ENCODE measurements around the gene PYURF. TPM values are rescaled to one million over a fixed set of nuclear protein-coding genes. Genes with fewer than 3 reads are reported as not detected.
A peak's percentile ranks its signal among the peaks of the same experiment; 100 is the strongest.

PYURF gene
- total RNA-seq, 1 donor from 2014 or later, result 57.6 TPM

DNA sequence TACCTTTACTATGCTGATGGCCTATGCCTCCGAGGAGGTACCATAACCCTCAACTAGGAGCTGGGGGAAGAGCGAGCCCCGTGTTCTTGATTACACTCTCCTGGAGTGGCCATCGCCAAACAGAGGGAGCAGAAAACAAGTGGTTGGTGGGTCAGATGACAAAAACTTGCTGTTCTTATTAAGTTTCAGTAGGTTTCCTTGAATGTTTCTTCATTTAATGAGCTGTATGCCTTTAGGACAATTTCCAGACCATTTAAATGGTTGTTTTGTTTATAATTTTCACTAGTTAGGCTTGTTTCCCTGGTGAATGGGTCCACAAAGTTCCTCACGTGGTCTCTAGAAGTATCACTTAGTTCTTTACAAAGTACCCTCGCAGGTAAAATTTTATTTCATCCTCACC lies 4.7 kb downstream of the PYURF start:
- ATAC-seq, result no peak
- Histone ChIP-seq H3K9me3 (no peaks in the 10 kb centered on the region), H3K4me3 (no peak overlapping the region), H3K27ac (no peak overlapping the region), H3K27me3 (ENCODE audit: low read depth) (no peaks in the 10 kb centered on the region), H3K36me3 (peaks cover 24% of the 10 kb centered on the region), H3K4me1 (peaks cover 17% of the 10 kb centered on the region)
- no peak for DNase-seq
- TF ChIP-seq, protein P1, sequence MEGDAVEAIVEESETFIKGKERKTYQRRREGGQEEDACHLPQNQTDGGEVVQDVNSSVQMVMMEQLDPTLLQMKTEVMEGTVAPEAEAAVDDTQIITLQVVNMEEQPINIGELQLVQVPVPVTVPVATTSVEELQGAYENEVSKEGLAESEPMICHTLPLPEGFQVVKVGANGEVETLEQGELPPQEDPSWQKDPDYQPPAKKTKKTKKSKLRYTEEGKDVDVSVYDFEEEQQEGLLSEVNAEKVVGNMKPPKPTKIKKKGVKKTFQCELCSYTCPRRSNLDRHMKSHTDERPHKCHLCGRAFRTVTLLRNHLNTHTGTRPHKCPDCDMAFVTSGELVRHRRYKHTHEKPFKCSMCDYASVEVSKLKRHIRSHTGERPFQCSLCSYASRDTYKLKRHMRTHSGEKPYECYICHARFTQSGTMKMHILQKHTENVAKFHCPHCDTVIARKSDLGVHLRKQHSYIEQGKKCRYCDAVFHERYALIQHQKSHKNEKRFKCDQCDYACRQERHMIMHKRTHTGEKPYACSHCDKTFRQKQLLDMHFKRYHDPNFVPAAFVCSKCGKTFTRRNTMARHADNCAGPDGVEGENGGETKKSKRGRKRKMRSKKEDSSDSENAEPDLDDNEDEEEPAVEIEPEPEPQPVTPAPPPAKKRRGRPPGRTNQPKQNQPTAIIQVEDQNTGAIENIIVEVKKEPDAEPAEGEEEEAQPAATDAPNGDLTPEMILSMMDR (IDR thresholded peaks at IDR 0.05), result no peak
- intact Hi-C loops (cut with DNase I), result loop anchor here (5.0 to 10.0 kb wide), 2 partner anchors 152 to 304 kb away; no protein-coding TSS in a partner anchor

DNA sequence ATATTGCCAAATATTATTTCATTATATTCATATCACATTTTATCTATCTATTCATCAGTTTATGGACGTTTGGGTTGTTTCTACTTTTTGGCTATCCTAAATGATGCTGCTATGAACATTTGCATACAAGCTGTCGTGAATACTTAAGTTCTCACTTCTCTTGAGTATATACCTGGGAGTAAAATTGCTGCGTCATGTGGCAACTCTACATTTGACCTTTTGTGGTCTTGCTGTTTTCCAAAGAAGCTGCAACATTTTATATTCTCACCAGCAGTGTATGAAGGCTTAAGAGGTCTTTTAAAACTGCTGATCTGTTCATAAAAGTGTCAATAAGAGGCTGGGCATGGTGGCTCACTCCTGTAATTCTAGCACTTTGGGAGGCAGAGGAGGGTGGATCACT lies 5.8 kb downstream of the PYURF start:
- DNase-seq, result no peak

DNA sequence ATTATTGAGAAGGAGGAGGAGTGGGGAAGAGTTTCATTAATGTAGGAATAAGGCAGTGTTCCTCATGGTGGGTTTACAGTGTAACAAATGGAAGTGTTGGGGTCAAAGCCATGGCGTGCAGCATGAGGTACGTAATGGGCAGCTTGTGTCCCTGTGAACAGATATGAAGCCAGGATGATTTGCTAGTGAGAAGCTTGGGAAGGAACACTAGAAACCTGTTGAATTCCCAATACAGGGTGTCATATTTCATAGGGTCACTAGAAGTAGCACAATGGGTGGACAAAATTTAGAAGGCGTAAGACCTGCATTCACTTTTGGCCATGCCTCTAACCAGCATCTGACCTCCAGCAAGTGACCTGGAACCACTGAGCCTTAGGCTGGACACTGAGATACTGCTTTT lies 6.8 kb downstream of the PYURF start:
- TF ChIP-seq, protein P1 (IDR thresholded peaks at IDR 0.05), result no peak
- peaks cover 6% of the 10 kb centered on the region for H3K4me1 ChIP-seq
- no peak overlapping the region for H3K27ac ChIP-seq
- no peaks in the 10 kb centered on the region for H3K27me3 ChIP-seq (ENCODE audit: low read depth)
- ATAC-seq, result no peak
- intact Hi-C loops (cut with DNase I), result loop anchor here (5.0 to 10.0 kb wide), 2 partner anchors 149 to 302 kb away; no protein-coding TSS in a partner anchor
- peaks cover 24% of the 10 kb centered on the region for H3K36me3 ChIP-seq
- H3K4me3 ChIP-seq, result no peak overlapping the region
- H3K9me3 ChIP-seq, result no peaks in the 10 kb centered on the region
- no peak for DNase-seq

More for the DNA sequence above, 5.8 kb downstream of the PYURF start:
- Histone ChIP-seq H3K27me3 (ENCODE audit: low read depth) (no peaks in the 10 kb centered on the region), H3K27ac (no peak overlapping the region), H3K4me3 (no peak overlapping the region), H3K36me3 (peaks cover 24% of the 10 kb centered on the region), H3K4me1 (peaks cover 16% of the 10 kb centered on the region), H3K9me3 (no peaks in the 10 kb centered on the region)
- TF ChIP-seq, protein P1 (IDR thresholded peaks at IDR 0.05), result no peak
- no peak for ATAC-seq
- intact Hi-C loops (cut with DNase I), result loop anchor here (5.0 to 10.0 kb wide), 2 partner anchors 151 to 303 kb away; no protein-coding TSS in a partner anchor

DNA sequence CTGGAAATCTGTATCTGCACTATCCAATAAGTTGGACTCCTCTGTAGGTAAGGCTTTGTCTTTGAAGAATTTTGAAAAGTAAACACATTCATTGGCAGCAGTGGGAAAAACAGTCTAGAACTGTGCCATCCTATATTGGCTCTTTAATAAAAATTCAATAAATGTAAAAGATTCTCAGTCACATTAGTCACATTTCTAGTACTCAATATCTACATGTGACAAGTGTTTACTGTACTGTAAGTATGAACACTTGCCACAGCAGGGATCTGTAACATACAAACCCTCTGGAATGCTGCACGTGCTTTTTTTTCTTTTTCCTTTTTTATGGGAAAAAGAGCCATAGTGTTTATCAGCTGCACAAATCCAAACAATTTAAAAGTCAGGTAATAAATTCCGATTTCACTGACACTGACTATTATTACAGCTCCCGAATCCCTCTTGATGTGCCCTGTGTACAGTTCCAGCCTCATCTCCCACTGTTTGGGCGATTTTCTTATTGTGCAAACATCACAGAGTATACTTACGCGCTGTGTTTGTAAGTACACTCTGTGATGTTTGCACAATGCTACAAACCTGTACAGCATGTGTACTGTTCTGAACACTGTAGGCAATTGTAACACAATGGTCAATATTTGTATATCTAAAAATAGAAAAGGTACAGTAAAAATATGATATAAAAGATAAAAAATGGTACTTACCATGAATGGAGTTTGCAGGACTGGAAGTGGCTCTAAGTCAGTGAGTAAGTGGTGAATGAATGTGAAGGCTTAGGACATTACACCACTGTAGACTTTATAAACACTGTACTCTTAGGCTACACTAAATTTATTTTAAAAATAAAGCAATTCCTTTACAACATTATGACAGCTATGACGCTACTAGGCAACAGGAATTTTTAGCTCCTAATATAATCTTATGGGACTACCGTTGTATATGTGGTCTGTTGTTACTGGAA lies 8.7 kb downstream of the PYURF start:
- intact Hi-C loops (cut with DNase I), result loop anchor here (5.0 to 10.0 kb wide), 2 partner anchors 148 to 300 kb away; no protein-coding TSS in a partner anchor
- DNase-seq (no peak), ATAC-seq (peak; percentile 95)
- Histone ChIP-seq H3K27ac (no peak overlapping the region), H3K36me3 (peaks cover 6% of the 10 kb centered on the region), H3K4me3 (no peak overlapping the region), H3K4me1 (peaks cover 6% of the 10 kb centered on the region), H3K27me3 (ENCODE audit: low read depth) (no peaks in the 10 kb centered on the region), H3K9me3 (no peaks in the 10 kb centered on the region)
- TF ChIP-seq, protein P1 (IDR thresholded peaks at IDR 0.05), result no peak

DNA sequence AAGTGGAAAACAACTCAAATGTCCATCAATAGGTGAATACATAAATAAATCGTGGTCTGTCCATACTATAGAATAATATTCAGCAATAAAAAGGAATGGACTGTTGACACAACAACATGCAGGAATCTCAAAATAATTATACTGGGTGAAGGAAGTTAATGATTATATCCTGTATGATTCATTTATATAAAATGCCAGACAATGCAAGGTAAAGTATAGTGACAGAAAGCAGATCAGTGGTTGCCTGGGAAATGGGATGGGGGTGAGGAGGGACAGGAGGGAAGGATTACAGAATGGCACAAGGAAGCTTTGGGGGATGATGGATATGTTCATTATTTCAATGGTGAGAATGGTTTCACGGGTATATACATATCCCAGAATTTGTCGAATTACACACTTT lies 12.3 kb downstream of the PYURF start:
- Histone ChIP-seq H3K4me1 (peaks cover 6% of the 10 kb centered on the region), H3K27ac (no peak overlapping the region), H3K27me3 (ENCODE audit: low read depth) (no peaks in the 10 kb centered on the region), H3K36me3 (no peaks in the 10 kb centered on the region), H3K4me3 (no peak overlapping the region), H3K9me3 (no peaks in the 10 kb centered on the region)
- intact Hi-C loops (cut with DNase I), result loop anchor here (10.0 kb wide), 1 partner anchor 296 kb away; no protein-coding TSS in a partner anchor
- ATAC-seq, result no peak
- no peak for DNase-seq
- TF ChIP-seq, protein P1 (IDR thresholded peaks at IDR 0.05), result no peak

Data from lower lobe of right lung (tissue), 2 donors.